IPS-NIHi7 (cell line): ENCODE data around the gene SVBP.

Source experiments
- DNase-seq: peaks from one replicate; pipeline ENCODE4 v3.0.0; 2012; ENCODE audit warnings: mixed read lengths; ENCODE audit errors: extremely low spot score

Gene SVBP

DNA sequence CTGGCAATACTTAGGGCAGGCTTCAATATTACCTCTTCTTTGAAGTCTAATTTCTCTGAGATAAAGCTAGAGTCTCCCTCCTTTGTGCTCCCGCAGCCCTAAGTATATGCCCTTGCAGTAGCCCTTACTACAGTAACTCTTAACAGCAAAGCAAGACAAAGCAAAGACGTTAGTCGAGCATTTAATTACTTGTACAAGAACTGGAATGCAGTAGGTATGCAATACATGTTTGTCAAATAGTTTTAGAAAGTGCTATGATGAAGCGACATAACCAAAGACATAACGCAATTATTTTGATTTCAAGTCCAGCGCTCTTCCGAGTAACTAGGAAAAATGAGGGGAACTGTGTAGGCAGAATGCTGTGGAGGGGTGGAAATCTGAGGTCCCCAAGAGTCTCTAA is 51.9 kb downstream of the SVBP start:
- no peak for DNase-seq

- no peak for DNase-seq
Observed at GRCh38 chr1:42762269-42762668, 54.9 kb downstream of the SVBP start.

GRCh38 chr1:42761567-42761966 is 55.6 kb downstream of the SVBP start:
- no peak for DNase-seq

GRCh38 chr1:42759114-42759513 is 58.1 kb downstream of the SVBP start:
- peak; percentile 39 for DNase-seq

DNA sequence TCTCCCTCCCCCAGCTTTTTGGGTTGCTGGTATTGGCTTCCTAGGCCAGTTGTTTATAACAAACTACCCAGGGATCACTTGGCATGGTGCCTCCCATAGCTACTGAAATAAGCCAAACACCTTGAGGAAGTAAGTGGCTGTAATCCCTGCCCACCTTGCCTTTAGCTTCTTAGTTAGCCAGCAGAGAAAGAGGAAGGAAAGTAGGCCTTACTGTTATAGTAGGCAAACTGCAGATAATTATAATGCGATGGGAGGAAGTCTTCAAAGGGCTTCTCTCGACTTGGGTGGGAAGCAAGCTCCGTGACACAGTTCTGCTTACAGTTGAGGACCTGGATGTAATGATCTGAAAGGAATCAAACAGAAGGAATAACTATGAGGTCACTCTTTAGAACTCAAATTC is 58.6 kb downstream of the SVBP start:
- DNase-seq: no peak

- DNase-seq: no peak
Observed at GRCh38 chr1:42757892-42758275, 59.3 kb downstream of the SVBP start.
